HCT116 (cell line): Measurements from ENCODE around the gene CAB39L. TPM values are rescaled to one million over a fixed set of nuclear protein-coding genes. Genes with fewer than 3 reads are reported as not detected.

Experiments
- ATAC-seq: fragments of 200-7000 bp; cut with Tn5 transposase; 2 replicates; pipeline ENCODE4 v1.9.1; 2020; ENCODE audit warnings: mild to moderate bottlenecking, moderate library complexity
- BruUV-seq: library from RNA; stranded (reverse); fragments of 400-500 nt; replicated peaks from 2 replicates; lab custom pipeline; 2021; lab: Mats Ljungman, UMichigan
- CTCF ChIA-PET: fragments of 300-600 bp; sonication (Branson Sonifier 250); formaldehyde crosslinking; loops from one replicate; lab custom pipeline; 2021; ENCODE audit warnings: antibody characterized with exemption; lab: Charles Lee
- POLR2A ChIA-PET: fragments of 300-600, 350-600 bp; sonication (Branson Sonifier 250); formaldehyde crosslinking; loops from one replicate; lab custom pipeline; 2021; ENCODE audit warnings: antibody characterized with exemption; lab: Charles Lee
- RAD21 ChIA-PET, 2 experiments: fragments of 300-600 bp; sonication (Branson Sonifier 250); formaldehyde crosslinking; loops; one replicate each; lab custom pipeline; 2023; ENCODE audit warnings: low total read pairs in 2 of 2; ENCODE audit not compliant: uncharacterized antibody in 2 of 2, unreplicated experiment in 2 of 2, low non-redundant PET in 1 of 2; lab: Charles Lee
- DNase-seq: peaks from one replicate; pipeline ENCODE4 v3.0.0-alpha.2; 2010; ENCODE audit warnings: low read depth, low spot score
- H2AFZ ChIP-seq: fragments of 200-600 bp; shearing (Covaris generic), sonication (generic); 2 replicates; pipeline ENCODE4 v1.6.1; 2017; ENCODE audit warnings: low read depth, mixed run types, mixed read lengths, antibody characterized with exemption, low read length; ENCODE audit not compliant: poor library complexity, severe bottlenecking
- H3K27ac ChIP-seq: 2 replicates; pipeline ENCODE4 v1.5.1; 2012; ENCODE audit warnings: low read depth, low read length
- H3K27me3 ChIP-seq: fragments of 200-600 bp; sonication (generic); 2 replicates; pipeline ENCODE4 v1.6.1; 2016; ENCODE audit warnings: mixed run types, low read length, mixed read lengths; ENCODE audit not compliant: insufficient read depth
- H3K36me3 ChIP-seq, 2 experiments: fragments of 200-500 bp in 1 of 2; fragments of 200-600 bp in 1 of 2; sonication (Bioruptor generic) in 1 of 2; sonication (generic) in 1 of 2; 2 replicates each; pipeline versions ENCODE4 v1.5.1 to v1.6.1; 2014 to 2016; ENCODE audit warnings: low read length in 2 of 2, inconsistent platforms in 1 of 2, mixed read lengths in 1 of 2, mixed run types in 1 of 2; ENCODE audit not compliant: insufficient read depth in 2 of 2, control insufficient read depth in 1 of 2
- H3K4me1 ChIP-seq, 2 experiments: fragments of 200-600 bp in 1 of 2; sonication (generic) in 1 of 2; 2 replicates each; pipeline versions ENCODE4 v1.5.1 to v1.6.1; 2012 to 2017; ENCODE audit warnings: low read length in 2 of 2, inconsistent platforms in 1 of 2, mild to moderate bottlenecking in 1 of 2, mixed read lengths in 1 of 2, mixed run types in 1 of 2, moderate library complexity in 1 of 2; ENCODE audit not compliant: insufficient read depth in 2 of 2, control insufficient read depth in 1 of 2
- H3K4me2 ChIP-seq: fragments of 200-600 bp; sonication (generic); 2 replicates; pipeline ENCODE4 v1.6.1; 2017; ENCODE audit warnings: mixed run types, low read length, mixed read lengths
- H3K4me3 ChIP-seq, 2 experiments: fragments of 200-600 bp in 1 of 2; sonication (generic) in 1 of 2; replicated peaks in 1 of 2; 2 replicates each; pipeline ENCODE4 v1.5.1; 2011 to 2016; ENCODE audit warnings: low read length in 2 of 2, control low read depth in 1 of 2, low read depth in 1 of 2, mild to moderate bottlenecking in 1 of 2, mixed read lengths in 1 of 2, mixed run types in 1 of 2
- H3K79me2 ChIP-seq: fragments of 200-600 bp; sonication (generic); 2 replicates; pipeline ENCODE4 v1.6.1; 2017; ENCODE audit warnings: mild to moderate bottlenecking, mixed run types, low read length, moderate library complexity, mixed read lengths; ENCODE audit not compliant: insufficient read depth
- H3K9ac ChIP-seq: fragments of 200-600 bp; sonication (generic); 2 replicates; pipeline ENCODE4 v1.6.1; 2016; ENCODE audit warnings: low read length, mixed read lengths
- H3K9me2 ChIP-seq: fragments of 200-600 bp; sonication (generic), shearing (Covaris generic); 2 replicates; pipeline ENCODE4 v1.6.1; 2017; ENCODE audit warnings: mixed run types, mild to moderate bottlenecking, moderate library complexity; ENCODE audit not compliant: insufficient read depth
- H3K9me3 ChIP-seq, 2 experiments: fragments of 200-500 bp in 1 of 2; fragments of 200-600 bp in 1 of 2; sonication (Bioruptor generic) in 1 of 2; sonication (generic) in 1 of 2; 2 replicates each; pipeline ENCODE4 v1.6.1; 2014 to 2017; ENCODE audit warnings: low read length in 2 of 2, mixed read lengths in 2 of 2, inconsistent platforms in 1 of 2, low read depth in 1 of 2, mild to moderate bottlenecking in 1 of 2, mixed run types in 1 of 2, moderate library complexity in 1 of 2; ENCODE audit not compliant: control insufficient read depth in 1 of 2, insufficient read depth in 1 of 2
- H4K20me1 ChIP-seq: fragments of 200-600 bp; sonication (generic), shearing (Covaris generic); 2 replicates; pipeline ENCODE4 v1.6.1; 2017; ENCODE audit warnings: mixed run types, mild to moderate bottlenecking, moderate library complexity; ENCODE audit not compliant: insufficient read depth
- ATF3 ChIP-seq: IDR thresholded peaks from 2 replicates; pipeline ENCODE4 v1.6.1; 2012
- CBX3 ChIP-seq: IDR thresholded peaks from 2 replicates; pipeline ENCODE4 v1.6.1; 2012; ENCODE audit warnings: low read depth
- ELF1 ChIP-seq: IDR thresholded peaks from 2 replicates; pipeline ENCODE4 v1.6.1; 2012; ENCODE audit warnings: low read depth, borderline replicate concordance
- EZH2phosphoT487 ChIP-seq: fragments of 200-600 bp; IDR thresholded peaks from 2 replicates; pipeline ENCODE4 v1.6.1; 2018; ENCODE audit warnings: antibody characterized with exemption, borderline replicate concordance
- FOSL1 ChIP-seq: IDR thresholded peaks from 2 replicates; pipeline ENCODE4 v1.6.1; 2012; ENCODE audit warnings: low read depth
- MAX ChIP-seq: IDR thresholded peaks from 2 replicates; pipeline ENCODE4 v1.6.1; 2012
- POLR2A ChIP-seq: IDR thresholded peaks from 2 replicates; pipeline ENCODE4 v1.7.0; 2011; ENCODE audit warnings: borderline replicate concordance; ENCODE audit not compliant: insufficient read depth, insufficient read length; ENCODE audit errors: extremely low read depth
- POLR2AphosphoS5 ChIP-seq: IDR thresholded peaks from 2 replicates; pipeline ENCODE4 v1.6.1; 2011; ENCODE audit warnings: mild to moderate bottlenecking, low read depth, low read length, moderate library complexity
- RAD21 ChIP-seq: IDR thresholded peaks from 2 replicates; pipeline ENCODE4 v1.6.1; 2012; ENCODE audit warnings: low read depth, mild to moderate bottlenecking
- SP1 ChIP-seq: IDR thresholded peaks from 2 replicates; pipeline ENCODE4 v1.6.1; 2012; ENCODE audit warnings: low read depth
- SRF ChIP-seq: IDR thresholded peaks from 2 replicates; pipeline ENCODE4 v1.6.1; 2012; ENCODE audit warnings: low read depth
- ZFX ChIP-seq: fragments of 450-650 bp; IDR thresholded peaks from 2 replicates; pipeline ENCODE4 v1.6.1; 2017
- ZNF274 ChIP-seq: fragments of 200-500 bp; sonication (Bioruptor generic); IDR thresholded peaks from 2 replicates; pipeline ENCODE4 v1.6.1; 2014; ENCODE audit warnings: mild to moderate bottlenecking, low read depth, low read length, inconsistent platforms
- intact Hi-C: fragments of 100-400 bp; cut with micrococcal nuclease; formaldehyde crosslinking; loops from 2 replicates; pipeline ENCODE4 v1.10.0; 2022
- total RNA-seq: library from RNA; stranded (reverse); gene quantifications from one replicate; pipeline ENCODE4 v1.2.1, GENCODE V29; 2021; ENCODE audit not compliant: unreplicated experiment
- TF ChIP-seq, protein P1 (sequence below): IDR thresholded peaks from 2 replicates; pipeline ENCODE4 v1.6.1; 2011; ENCODE audit warnings: mild to moderate bottlenecking, low read length, moderate library complexity; ENCODE audit not compliant: insufficient replicate concordance; ENCODE audit errors: extremely low read depth
- TF ChIP-seq, protein P2 (sequence below), 3 experiments: fragments of 200-600 bp in 1 of 3; sonication (generic) in 1 of 3; IDR thresholded peaks in 2 of 3; conservative IDR thresholded peaks in 1 of 3; 2 replicates each; pipeline ENCODE4 v1.5.1; 2012 to 2017; ENCODE audit warnings: low read depth in 2 of 3, low read length in 2 of 3, antibody characterized with exemption in 1 of 3, borderline replicate concordance in 1 of 3, control low read depth in 1 of 3, mild to moderate bottlenecking in 1 of 3, mixed read lengths in 1 of 3, mixed run types in 1 of 3, moderate library complexity in 1 of 3; ENCODE audit not compliant: insufficient read depth in 1 of 3

The CAB39L gene
- total RNA-seq, 1 experiment from 2014 or later = 6.1 TPM

DNA sequence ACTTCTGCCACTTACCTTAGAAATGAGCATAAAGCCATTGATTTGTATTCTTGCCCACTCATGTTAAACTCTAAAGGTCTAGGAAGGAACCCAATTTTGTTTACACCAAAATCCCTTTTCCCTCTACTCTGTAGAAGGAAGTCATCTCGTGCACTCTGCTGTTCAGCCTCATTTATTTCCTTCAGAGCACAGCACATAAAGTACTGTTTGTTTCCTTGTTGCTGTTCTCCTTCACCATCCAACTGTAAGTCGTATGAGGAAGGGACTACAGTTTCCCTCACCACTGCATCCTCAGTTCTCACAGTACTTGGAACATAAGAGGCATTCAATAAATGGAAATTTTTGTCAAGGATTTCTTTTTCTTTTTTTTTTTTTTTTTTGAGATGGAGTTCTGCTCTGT, 171.6 kb downstream of the CAB39L start (continued):
- TF ChIP-seq, protein P1, sequence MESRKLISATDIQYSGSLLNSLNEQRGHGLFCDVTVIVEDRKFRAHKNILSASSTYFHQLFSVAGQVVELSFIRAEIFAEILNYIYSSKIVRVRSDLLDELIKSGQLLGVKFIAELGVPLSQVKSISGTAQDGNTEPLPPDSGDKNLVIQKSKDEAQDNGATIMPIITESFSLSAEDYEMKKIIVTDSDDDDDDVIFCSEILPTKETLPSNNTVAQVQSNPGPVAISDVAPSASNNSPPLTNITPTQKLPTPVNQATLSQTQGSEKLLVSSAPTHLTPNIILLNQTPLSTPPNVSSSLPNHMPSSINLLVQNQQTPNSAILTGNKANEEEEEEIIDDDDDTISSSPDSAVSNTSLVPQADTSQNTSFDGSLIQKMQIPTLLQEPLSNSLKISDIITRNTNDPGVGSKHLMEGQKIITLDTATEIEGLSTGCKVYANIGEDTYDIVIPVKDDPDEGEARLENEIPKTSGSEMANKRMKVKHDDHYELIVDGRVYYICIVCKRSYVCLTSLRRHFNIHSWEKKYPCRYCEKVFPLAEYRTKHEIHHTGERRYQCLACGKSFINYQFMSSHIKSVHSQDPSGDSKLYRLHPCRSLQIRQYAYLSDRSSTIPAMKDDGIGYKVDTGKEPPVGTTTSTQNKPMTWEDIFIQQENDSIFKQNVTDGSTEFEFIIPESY = no peak
- TF ChIP-seq POLR2A = no peak
- TF ChIP-seq RAD21 = no peak

DNA sequence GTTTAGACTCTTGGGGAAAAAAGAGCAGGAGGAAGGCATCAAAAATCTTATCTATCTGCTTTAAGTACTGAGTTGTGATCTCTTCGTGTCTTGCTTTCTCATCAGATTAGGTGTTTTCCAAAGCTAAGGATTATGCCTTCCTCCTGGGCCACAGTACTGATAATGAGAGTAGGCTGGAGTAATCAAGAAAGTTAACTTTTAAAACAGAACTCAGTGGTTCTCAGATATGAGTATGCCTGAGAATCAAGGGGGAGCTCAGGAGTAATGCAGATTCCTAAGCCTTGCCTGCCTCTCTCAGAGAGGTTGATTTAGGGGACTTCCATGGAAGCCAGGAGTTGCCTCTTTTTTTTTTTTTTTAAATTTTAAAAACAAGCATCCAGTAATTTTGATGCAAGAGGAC, 172.6 kb downstream of the CAB39L start:
- no peak overlapping the region for H3K4me3 ChIP-seq
- no peaks in the 10 kb centered on the region for H4K20me1 ChIP-seq
- H3K27me3 ChIP-seq = no peaks in the 10 kb centered on the region
- no peak overlapping the region for H3K27ac ChIP-seq
- CTCF ChIA-PET = interaction anchor here (0.6 to 2.3 kb wide), 3 partner anchors 10 to 332 kb away, joined by 3 to 11 read pairs (median 4); no protein-coding TSS in a partner anchor
- POLR2A ChIA-PET = no interaction called here
- no peaks in the 10 kb centered on the region for H3K9me3 ChIP-seq
- no peak for DNase-seq
- no peaks in the 10 kb centered on the region; a peak in 1 of 4 replicates for H3K36me3 ChIP-seq
- H2AFZ ChIP-seq = no peak overlapping the region
- H3K9me2 ChIP-seq = no peaks in the 10 kb centered on the region
- no TSS peak for BruUV-seq
- H3K4me1 ChIP-seq = no peaks in the 10 kb centered on the region
- no peaks in the 10 kb centered on the region for H3K79me2 ChIP-seq
- ATAC-seq = no peak
- intact Hi-C loops = no loop called here
- RAD21 ChIA-PET = no interaction called here
- H3K4me2 ChIP-seq = no peak overlapping the region
- no peak overlapping the region for H3K9ac ChIP-seq
- TF ChIP-seq, protein P1 = no peak
- TF ChIP-seq ZFX = no peak
- no peak for TF ChIP-seq MAX
- TF ChIP-seq ATF3 = no peak
- no peak for TF ChIP-seq SRF
- no peak for TF ChIP-seq ELF1
- TF ChIP-seq EZH2phosphoT487 = no peak
- TF ChIP-seq FOSL1 = no peak
- TF ChIP-seq SP1 = no peak
- TF ChIP-seq POLR2A = no peak
- TF ChIP-seq POLR2AphosphoS5 = no peak
- TF ChIP-seq, protein P2, sequence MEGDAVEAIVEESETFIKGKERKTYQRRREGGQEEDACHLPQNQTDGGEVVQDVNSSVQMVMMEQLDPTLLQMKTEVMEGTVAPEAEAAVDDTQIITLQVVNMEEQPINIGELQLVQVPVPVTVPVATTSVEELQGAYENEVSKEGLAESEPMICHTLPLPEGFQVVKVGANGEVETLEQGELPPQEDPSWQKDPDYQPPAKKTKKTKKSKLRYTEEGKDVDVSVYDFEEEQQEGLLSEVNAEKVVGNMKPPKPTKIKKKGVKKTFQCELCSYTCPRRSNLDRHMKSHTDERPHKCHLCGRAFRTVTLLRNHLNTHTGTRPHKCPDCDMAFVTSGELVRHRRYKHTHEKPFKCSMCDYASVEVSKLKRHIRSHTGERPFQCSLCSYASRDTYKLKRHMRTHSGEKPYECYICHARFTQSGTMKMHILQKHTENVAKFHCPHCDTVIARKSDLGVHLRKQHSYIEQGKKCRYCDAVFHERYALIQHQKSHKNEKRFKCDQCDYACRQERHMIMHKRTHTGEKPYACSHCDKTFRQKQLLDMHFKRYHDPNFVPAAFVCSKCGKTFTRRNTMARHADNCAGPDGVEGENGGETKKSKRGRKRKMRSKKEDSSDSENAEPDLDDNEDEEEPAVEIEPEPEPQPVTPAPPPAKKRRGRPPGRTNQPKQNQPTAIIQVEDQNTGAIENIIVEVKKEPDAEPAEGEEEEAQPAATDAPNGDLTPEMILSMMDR (IDR thresholded peaks at IDR 0.05 in 2 of 3, conservative IDR thresholded peaks at IDR 0.05 in 1 of 3; ENCODE audit: borderline replicate concordance in 1 of 3, insufficient read depth in 1 of 3, low read depth in 2 of 3, low read length in 2 of 3) = no peak
- TF ChIP-seq ZNF274 = no peak
- no peak for TF ChIP-seq CBX3
